ENCODE results near the gene MYOG.

The MYOG gene

DNA sequence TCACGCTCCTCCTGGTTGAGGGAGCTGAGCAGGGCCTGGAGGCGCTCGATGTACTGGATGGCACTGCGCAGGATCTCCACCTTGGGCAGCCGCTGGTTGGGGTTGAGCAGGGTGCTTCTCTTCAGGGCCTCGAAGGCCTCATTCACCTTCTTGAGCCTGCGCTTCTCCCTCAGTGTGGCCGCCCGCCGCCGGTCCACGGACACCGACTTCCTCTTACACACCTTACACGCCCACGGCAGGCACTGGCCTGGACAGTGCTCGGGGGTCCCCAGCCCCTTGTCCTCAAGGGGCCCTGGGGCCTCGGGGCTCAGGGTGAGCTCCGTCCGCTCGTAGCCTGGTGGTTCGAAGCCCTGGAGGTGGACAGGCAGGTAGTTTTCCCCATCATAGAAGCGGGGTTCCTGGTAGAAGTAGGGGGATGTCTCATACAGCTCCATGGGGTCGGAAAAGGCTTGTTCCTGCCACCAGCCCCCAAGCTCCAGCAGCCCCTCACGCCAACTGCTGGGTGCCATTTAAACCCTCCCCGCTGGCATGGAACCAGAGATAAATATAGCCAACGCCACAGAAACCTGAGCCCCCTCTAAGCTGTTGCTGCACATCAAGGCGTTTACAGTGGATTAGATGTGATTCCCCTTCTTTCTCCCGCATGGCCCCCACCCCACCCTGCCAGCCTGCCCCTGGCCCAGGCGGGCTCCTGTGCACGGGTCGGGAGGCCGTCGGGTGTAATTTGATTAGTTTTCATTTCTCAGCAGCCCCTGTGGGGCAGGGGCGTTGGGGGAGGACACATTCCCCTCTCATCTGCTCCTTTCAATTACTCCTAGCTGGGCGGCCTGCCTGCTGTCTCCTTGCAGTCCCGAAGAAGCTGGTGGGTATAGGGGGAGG lies at the start of gene MYOG:
TSS of gene MYOG (minus strand) at position 485 of the 879 bp plus-strand sequence. CDS start at position 434, 51 bp downstream.
- TF ChIP-seq GATA2 (IDR thresholded peaks at IDR 0.05; ENCODE audit: low read depth, low read length) = no peak
- TF ChIP-seq GATA3 (IDR thresholded peaks at IDR 0.05; ENCODE audit: low read depth, low read length) = no peak

DNA sequence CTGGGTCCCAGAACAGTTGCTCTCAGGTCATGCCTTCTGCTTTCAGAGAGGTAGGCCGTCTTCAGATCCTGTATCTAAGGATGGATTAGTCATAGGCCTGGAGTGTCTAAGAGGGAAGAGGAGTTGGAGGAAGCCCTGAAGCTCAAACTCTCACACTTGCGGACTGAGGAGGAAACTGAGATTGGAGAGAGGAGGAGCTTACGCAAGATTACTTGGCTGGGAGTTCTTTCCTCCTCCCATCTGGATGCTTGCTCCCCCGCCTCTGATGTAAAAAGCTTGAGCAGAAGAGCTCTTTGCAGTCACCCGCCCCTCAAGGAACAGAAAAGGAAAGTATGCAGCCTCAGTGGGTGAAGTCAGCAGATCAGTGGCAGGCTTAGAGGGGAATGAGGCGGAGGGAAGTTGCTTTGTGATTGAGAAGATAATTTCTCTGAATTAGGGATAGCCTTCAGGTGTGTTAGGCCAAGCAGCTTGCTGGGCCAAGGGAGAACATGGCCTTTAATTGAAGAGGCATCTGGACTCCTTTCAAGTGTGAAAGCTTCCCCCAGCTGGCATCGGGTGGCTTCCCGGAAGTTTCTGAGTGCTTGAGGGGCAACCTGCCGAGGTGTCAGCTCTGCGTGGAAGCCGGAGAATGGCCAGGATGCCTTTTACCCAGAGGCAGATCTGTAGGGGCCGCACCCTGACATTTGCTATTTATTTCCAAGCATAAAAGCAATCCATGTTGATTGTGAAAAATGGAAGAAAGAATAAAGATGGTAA lies 48.3 kb upstream of the MYOG start:
- no peak for TF ChIP-seq GATA2 (IDR thresholded peaks at IDR 0.05; ENCODE audit: low read depth, low read length)
- TF ChIP-seq GATA3 (IDR thresholded peaks at IDR 0.05; ENCODE audit: low read depth, low read length) = no peak

DNA sequence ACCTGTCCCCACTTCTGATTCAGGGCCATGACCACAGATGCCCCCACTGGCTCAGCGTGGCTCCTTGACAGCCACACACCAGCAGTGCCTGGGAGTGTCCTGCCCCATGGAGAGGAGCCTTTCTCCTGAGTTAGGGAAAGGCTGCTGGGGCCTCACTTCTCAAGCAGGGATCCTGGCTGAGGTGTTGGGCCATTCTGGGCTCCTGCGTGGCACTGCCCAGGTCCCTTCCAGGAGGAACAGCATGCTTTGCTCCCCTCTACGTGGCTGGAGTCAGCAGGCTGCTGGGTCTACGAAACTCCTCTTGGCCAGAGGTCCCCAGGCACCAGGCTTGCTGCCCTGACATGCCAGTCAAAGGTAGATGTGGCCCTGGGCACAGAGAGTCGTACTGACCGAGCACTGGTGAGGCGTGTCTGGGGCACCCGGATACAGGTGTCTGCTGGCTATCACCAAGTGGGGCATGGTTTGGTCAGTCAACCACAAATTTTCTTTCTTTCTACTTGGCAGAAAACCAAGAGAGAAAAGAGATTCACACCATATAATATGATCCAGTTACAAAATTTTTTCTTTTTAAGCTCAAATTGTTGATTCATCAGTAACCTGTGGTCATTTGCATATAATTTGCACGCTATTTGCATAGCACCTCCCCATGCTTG lies 45.9 kb upstream of the MYOG start:
- TF ChIP-seq GATA2 (IDR thresholded peaks at IDR 0.05; ENCODE audit: low read depth, low read length) (no peak), GATA3 (IDR thresholded peaks at IDR 0.05; ENCODE audit: low read depth, low read length) (no peak)

DNA sequence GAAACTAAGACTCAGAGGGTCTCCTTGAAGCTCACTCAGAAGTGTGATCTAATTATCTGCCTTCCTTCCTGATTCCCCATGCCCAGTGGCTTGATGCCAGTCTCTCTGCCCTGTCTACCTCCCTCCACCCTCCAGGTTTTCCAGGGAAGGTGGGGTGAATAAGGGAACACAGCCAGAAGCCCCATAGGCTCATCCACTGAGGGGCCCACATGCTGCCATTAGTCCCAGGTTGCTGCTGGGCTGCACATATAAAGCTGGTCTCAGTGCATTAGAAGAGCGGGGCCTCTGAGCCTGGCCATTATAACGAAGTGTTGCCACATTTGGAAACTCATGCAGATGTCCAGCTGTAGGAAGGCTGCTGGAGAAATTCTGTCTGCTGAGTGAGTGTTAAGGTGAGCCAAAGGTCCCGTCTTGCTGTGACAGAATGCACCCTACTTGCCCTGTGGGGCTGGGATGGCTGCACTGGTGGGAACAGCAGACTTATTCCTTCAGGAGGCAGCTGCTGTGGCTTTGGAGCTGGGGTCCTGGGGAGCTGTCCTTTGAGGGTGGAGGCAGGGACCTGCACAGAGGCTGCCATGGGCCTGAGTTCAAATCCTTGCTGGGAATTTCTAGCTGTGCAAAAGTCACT lies 44.7 kb upstream of the MYOG start:
- TF ChIP-seq GATA2 (IDR thresholded peaks at IDR 0.05; ENCODE audit: low read depth, low read length) = no peak
- TF ChIP-seq GATA3 (IDR thresholded peaks at IDR 0.05; ENCODE audit: low read depth, low read length) = no peak

DNA sequence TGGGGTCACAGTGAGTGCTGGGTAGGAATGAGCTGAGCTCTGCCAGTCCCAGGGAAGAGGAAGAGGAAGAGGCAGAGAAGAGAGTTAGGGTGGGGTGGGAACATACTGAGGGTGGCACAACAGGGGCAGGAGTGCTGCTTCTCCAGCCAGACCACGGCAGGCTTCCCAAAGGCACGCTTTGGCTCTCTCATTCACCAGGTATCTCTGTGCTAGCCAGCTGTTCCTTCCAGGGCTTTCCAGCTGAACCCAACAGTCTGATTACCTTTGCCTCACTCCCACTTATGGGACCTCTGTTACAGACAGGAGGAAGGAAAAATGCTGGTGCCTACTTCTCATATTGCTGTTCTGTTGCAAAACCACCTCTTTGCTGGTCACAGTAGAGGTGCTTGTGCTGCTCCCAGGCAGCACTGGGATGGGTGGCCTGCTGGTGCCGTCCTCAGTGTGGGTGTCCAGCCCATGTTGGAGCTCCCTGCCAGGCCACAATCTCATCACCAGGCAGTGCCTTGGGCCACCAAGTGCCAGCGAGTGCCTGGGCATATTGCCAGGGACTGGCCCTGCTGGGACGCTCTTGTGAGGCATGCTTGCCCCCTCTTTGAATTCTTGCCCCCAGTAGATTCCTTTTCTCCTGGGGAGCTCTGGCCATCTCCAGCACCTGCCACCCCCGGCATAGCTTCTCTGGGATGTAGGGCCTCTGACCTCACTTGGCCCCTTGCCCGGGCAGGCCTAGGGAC lies 43.9 kb upstream of the MYOG start:
- TF ChIP-seq GATA3 (IDR thresholded peaks at IDR 0.05; ENCODE audit: low read depth, low read length) = no peak
- peak; percentile 58; the same call in 1 of the 2 replicates for TF ChIP-seq GATA2 (IDR thresholded peaks at IDR 0.05; ENCODE audit: low read depth, low read length)

DNA sequence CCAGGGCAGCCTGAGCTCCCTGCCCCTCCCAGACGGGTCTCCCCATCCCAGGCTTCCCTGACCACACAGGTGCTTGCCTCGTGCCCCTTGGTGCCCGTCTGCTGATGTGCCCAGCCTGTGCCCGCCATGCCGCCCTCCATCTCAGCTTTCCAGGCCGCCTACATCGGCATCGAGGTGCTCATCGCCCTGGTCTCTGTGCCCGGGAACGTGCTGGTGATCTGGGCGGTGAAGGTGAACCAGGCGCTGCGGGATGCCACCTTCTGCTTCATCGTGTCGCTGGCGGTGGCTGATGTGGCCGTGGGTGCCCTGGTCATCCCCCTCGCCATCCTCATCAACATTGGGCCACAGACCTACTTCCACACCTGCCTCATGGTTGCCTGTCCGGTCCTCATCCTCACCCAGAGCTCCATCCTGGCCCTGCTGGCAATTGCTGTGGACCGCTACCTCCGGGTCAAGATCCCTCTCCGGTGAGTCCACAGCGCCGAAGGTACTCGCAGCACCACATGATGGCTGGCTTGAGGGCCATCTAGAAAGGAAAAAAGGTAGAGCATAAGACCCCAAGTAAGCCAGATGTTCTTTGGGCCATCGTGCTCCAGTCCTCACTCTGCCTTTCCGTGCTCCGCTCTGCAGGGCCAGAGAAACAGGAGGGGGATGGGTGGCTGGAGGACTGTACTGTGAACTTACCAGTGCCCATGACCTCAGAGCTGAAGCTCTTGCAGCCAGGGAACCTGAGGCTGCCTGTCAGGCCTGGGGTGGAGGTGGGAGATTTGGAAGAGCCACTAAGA lies 43.1 kb upstream of the MYOG start:
- TF ChIP-seq GATA3 (IDR thresholded peaks at IDR 0.05; ENCODE audit: low read depth, low read length) = no peak
- no peak for TF ChIP-seq GATA2 (IDR thresholded peaks at IDR 0.05; ENCODE audit: low read depth, low read length)

DNA sequence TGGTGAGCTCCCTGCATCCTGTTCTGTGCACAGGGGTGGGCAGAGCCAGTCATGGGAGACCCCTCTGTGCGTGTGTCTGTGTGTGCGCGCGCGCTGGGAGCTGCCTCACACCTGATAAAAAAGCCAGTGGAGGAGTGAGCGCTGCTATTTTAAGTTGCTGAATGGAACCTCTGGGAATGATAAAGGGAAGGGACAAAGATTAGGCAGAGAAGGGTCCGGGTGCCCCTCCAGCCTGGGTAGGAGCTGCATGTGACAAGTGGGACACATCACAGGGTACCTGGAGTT lies 42.6 kb upstream of the MYOG start:
- TF ChIP-seq GATA2 (IDR thresholded peaks at IDR 0.05; ENCODE audit: low read depth, low read length) (no peak), GATA3 (IDR thresholded peaks at IDR 0.05; ENCODE audit: low read depth, low read length) (no peak)

DNA sequence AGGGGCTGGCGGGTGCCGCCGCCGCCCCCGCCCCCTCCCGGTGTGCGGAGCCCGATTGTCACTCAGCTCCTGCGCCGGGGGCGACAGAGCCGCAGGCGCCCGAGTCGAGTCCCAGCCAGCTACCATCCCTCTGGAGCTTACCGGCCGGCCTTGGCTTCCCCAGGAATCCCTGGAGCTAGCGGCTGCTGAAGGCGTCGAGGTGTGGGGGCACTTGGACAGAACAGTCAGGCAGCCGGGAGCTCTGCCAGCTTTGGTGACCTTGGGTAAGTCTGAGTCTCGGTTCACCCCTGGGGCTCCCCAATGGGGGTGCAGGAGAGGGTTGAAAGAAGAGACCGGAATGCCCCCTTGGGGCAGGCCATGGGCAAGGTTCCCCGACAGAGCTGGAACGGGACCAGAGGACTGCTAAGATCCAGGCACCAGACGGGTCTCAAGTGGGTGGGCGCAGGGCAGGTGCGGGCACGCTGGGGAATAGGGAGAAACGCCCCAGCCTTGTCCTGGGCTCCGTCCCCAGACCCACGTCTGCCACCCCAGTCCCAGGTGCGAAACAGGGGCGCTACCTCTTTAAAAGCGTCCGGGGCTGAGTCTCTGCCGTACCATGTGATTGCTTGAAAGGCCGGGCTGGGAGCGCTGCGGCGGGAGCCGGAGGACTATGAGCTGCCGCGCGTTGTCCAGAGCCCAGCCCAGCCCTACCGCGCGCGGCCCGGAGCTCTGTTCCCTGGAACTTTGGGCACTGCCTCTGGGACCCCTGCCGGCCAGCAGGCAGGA lies 42.0 kb upstream of the MYOG start, which contains the start of gene ADORA1:
TSS of gene ADORA1 (plus strand) at position 61 of the 765 bp plus-strand sequence. CDS start 1,116 bp downstream, outside the sequence.
- TF ChIP-seq GATA2 (IDR thresholded peaks at IDR 0.05; ENCODE audit: low read depth, low read length) = no peak
- TF ChIP-seq GATA3 (IDR thresholded peaks at IDR 0.05; ENCODE audit: low read depth, low read length) = no peak

DNA sequence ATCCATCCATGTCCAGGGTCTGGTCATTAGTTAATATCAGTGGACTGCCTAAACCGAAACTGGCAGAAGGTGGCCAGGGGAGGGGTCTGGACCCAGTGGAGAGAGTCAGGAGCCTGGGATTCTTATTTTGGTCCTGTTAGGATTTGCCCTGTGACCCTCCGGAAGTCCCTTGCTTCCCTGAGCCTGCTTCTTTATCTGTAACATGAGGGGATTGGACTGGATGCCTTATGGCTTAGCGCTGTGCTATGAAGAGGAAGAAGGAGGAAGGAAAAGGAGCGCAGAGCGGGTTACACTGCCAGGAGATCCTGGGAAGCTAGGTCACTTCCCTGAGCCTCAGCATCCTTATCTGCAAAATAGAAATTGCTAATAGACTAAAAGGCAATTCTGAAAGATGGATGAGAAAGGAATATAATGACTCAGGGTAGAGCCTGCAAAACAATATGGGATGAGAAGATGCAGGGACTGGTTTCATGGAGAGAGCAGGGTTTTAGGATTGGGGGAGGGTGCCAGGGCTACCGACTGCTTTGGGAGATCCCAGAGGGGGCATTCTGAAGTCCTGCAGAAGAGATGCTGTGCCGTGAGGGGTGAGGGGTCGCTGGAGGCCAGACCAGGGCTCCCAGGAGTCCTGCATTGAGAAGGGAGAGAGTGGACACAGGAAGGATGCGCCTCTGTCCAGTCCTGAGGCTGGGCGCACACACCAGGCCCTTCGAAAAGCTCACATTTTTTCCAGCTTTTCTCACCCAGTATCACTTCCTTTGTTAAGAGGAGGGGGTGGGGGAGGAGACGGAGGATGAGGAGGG lies 41.3 kb upstream of the MYOG start:
- no peak for TF ChIP-seq GATA3 (IDR thresholded peaks at IDR 0.05; ENCODE audit: low read depth, low read length)
- TF ChIP-seq GATA2 (IDR thresholded peaks at IDR 0.05; ENCODE audit: low read depth, low read length) = no peak

DNA sequence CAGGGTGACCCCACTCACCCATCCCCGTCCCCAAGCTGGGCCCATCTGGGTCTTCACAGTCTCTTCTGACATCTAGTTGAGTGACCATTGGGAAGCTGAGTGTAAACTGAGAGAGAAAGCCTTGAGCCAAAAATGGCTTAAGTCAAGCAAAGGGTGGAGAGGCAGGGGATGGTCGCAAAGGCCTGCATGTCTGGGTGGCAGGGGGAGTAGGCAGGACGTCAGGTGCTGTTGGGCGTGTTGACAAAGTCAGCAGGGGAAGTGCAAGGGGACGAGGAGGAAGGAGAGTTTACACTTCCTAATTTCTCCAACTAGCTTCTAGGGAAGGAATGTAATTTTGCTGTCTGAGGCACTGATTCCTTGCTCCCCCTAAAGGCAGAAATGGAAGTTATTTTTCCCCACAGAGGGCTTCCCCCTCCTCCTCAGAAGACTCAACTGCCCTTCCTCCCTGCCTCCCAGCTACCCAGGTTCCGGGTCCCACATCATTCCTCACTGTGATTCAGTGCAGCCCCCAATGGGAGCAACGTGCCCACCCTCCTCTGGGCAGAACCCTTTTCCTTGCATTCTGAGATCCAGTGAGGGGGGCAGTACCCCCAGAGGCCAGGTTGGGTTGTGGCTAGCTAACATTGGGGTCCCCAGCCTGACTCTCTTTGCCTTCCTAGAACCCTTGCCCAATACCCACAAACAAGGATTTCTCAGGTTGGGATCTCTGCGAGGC lies 40.5 kb upstream of the MYOG start:
- TF ChIP-seq GATA3 (IDR thresholded peaks at IDR 0.05; ENCODE audit: low read depth, low read length) (no peak), GATA2 (IDR thresholded peaks at IDR 0.05; ENCODE audit: low read depth, low read length) (no peak)

All from SH-SY5Y (cell line).